Liver (tissue), 9 donors: Measurements from ENCODE around the gene NAIF1. TPM values are rescaled to one million over a fixed set of nuclear protein-coding genes. Genes with fewer than 3 reads are reported as not detected.

Experiments used
- DNase-seq: peaks from one replicate; pipeline ENCODE4 v3.0.0-alpha.2; 2017; ENCODE audit warnings: low spot score
- H3K27ac ChIP-seq, 2 donors: one replicate each; pipeline ENCODE4 v1.7.0; 2013; ENCODE audit warnings: inconsistent platforms in 2 of 2, low read length in 2 of 2, control low read depth in 1 of 2, low read depth in 1 of 2, mild to moderate bottlenecking in 1 of 2
- H3K27me3 ChIP-seq, 4 donors: one replicate each; pipeline versions ENCODE4 v1.6.1 to v1.7.0; 2013; ENCODE audit warnings: low read length in 3 of 4, inconsistent platforms in 1 of 4, mild to moderate bottlenecking in 1 of 4, moderate library complexity in 1 of 4; ENCODE audit not compliant: control insufficient read depth in 4 of 4, insufficient read depth in 4 of 4
- H3K36me3 ChIP-seq, 4 donors: one replicate each; pipeline versions ENCODE4 v1.6.1 to v1.7.0; 2013; ENCODE audit warnings: low read length in 3 of 4, mild to moderate bottlenecking in 3 of 4, low read depth in 1 of 4, moderate library complexity in 1 of 4; ENCODE audit not compliant: control insufficient read depth in 4 of 4, insufficient read depth in 3 of 4
- H3K4me1 ChIP-seq, 4 donors: one replicate each; pipeline versions ENCODE4 v1.6.1 to v1.7.0; 2013; ENCODE audit warnings: low read length in 3 of 4, mild to moderate bottlenecking in 3 of 4, moderate library complexity in 1 of 4; ENCODE audit not compliant: control insufficient read depth in 4 of 4, insufficient read depth in 4 of 4
- H3K4me3 ChIP-seq, 3 donors: one replicate each; pipeline versions ENCODE4 v1.6.1 to v1.7.0; 2013; ENCODE audit warnings: low read length in 3 of 3, control low read depth in 1 of 3, low read depth in 1 of 3, mild to moderate bottlenecking in 1 of 3
- H3K9ac ChIP-seq, 2 donors: one replicate each; pipeline ENCODE4 v1.7.0; 2013; ENCODE audit warnings: low read length in 2 of 2, mild to moderate bottlenecking in 2 of 2, moderate library complexity in 2 of 2, control low read depth in 1 of 2, low read depth in 1 of 2
- H3K9me3 ChIP-seq, 4 donors: one replicate each; pipeline versions ENCODE4 v1.6.1 to v1.7.0; 2013; ENCODE audit warnings: low read length in 3 of 4; ENCODE audit not compliant: control insufficient read depth in 4 of 4
- ATF3 ChIP-seq: IDR thresholded peaks from 2 replicates; pipeline ENCODE4 v1.6.1; 2016; ENCODE audit warnings: antibody characterized with exemption
- CTCF ChIP-seq: fragments of 150-350 bp; IDR thresholded peaks from 2 replicates; pipeline ENCODE4 v1.5.1; 2017; ENCODE audit warnings: improper control_type of control experiment, low read depth, low read length; ENCODE audit not compliant: missing input control
- EGR1 ChIP-seq, 2 donors: IDR thresholded peaks; 2 replicates each; pipeline ENCODE4 v1.6.1; 2016 to 2018; ENCODE audit warnings: antibody characterized with exemption in 2 of 2, low read depth in 2 of 2
- FOXA1 ChIP-seq: IDR thresholded peaks from 2 replicates; pipeline ENCODE4 v1.6.1; 2016; ENCODE audit warnings: antibody characterized with exemption
- GABPA ChIP-seq, 2 donors: IDR thresholded peaks in 1 of 2; conservative IDR thresholded peaks in 1 of 2; 2 replicates each; pipeline ENCODE4 v1.6.1; 2016; ENCODE audit warnings: antibody characterized with exemption in 2 of 2, mild to moderate bottlenecking in 1 of 2, moderate library complexity in 1 of 2
- HNF4A ChIP-seq, 2 donors: conservative IDR thresholded peaks; 2 replicates each; pipeline ENCODE4 v1.6.1; 2016; ENCODE audit warnings: antibody characterized with exemption in 2 of 2, mild to moderate bottlenecking in 2 of 2
- HNF4G ChIP-seq: IDR thresholded peaks from 2 replicates; pipeline ENCODE4 v1.6.1; 2016; ENCODE audit warnings: antibody characterized with exemption
- JUND ChIP-seq, 2 donors: IDR thresholded peaks; 2 replicates each; pipeline ENCODE4 v1.6.1; 2016; ENCODE audit warnings: antibody characterized with exemption in 2 of 2
- NR2F2 ChIP-seq: IDR thresholded peaks from 2 replicates; pipeline ENCODE4 v1.6.1; 2016; ENCODE audit warnings: antibody characterized with exemption
- RAD21 ChIP-seq, 2 donors: IDR thresholded peaks; 2 replicates each; pipeline ENCODE4 v1.6.1; 2016; ENCODE audit warnings: antibody characterized with exemption in 2 of 2, mild to moderate bottlenecking in 2 of 2
- RXRA ChIP-seq, 2 donors: IDR thresholded peaks; 2 replicates each; pipeline ENCODE4 v1.6.1; 2017 to 2018; ENCODE audit warnings: antibody characterized with exemption in 2 of 2, mild to moderate bottlenecking in 1 of 2
- SP1 ChIP-seq: IDR thresholded peaks from 2 replicates; pipeline ENCODE4 v1.6.1; 2018; ENCODE audit warnings: antibody characterized with exemption, mild to moderate bottlenecking
- TAF1 ChIP-seq: conservative IDR thresholded peaks from 2 replicates; pipeline ENCODE4 v1.6.1; 2016; ENCODE audit warnings: antibody characterized with exemption, mild to moderate bottlenecking
- YY1 ChIP-seq: IDR thresholded peaks from 2 replicates; pipeline ENCODE4 v1.6.1; 2016; ENCODE audit warnings: antibody characterized with exemption, mild to moderate bottlenecking
- WGBS: extraction: QIAGEN DNeasy Blood & Tissue Kit; methylation state at CpG from one replicate; pipeline ENCODE4 v1.1.7; 2013; 5-methylcytosine and 5-hydroxymethylcytosine counted together
- polyA plus RNA-seq, 2 donors: library from polyadenylated mRNA; stranded (reverse) in 1 of 2; unstranded in 1 of 2; fragments of 200-250 nt in 1 of 2; fragments of >200 nt in 1 of 2; fragmentation: Nextera tagmentation in 1 of 2; extraction: Ambion mirVana in 1 of 2; gene quantifications; one replicate each; pipeline versions ENCODE4 v1.2.1 to v1.2.3, GENCODE V29; 2013 to 2015
- total RNA-seq, 2 donors: library from RNA; depleted of rRNA; stranded (reverse); fragments of >200 nt; gene quantifications; one replicate each; pipeline ENCODE4 v1.2.3, GENCODE V29; 2014
- TF ChIP-seq, protein P1 (sequence below): IDR thresholded peaks from 2 replicates; pipeline ENCODE4 v1.6.1; 2016; ENCODE audit warnings: antibody characterized with exemption
- donor health status: healthy.
- donor health status: healthy.
- donor health status: healthy.
- donor health status: healthy.
- donor health status: healthy.

NAIF1 gene
- total and polyA plus RNA-seq, 4 donors, result 2.5 to 6.5 (median 4.7) TPM

GRCh38 chr9:128049843-128050242, 17.3 kb downstream of the NAIF1 start:
- Histone ChIP-seq H3K4me1 (no peaks in the 10 kb centered on the region), H3K27me3 (no peaks in the 10 kb centered on the region), H3K9ac (no peak overlapping the region), H3K9me3 (no peaks in the 10 kb centered on the region), H3K27ac (no peak overlapping the region), H3K36me3 (no peaks in the 10 kb centered on the region), H3K4me3 (no peak overlapping the region)
- no peak for DNase-seq
- WGBS, result 75% methylated on average over 3 of the region's 3 CpGs
- TF ChIP-seq JUND (IDR thresholded peaks at IDR 0.05) (no peak), CTCF (no peak), TAF1 (no peak), NR2F2 (no peak), HNF4G (no peak), HNF4A (conservative IDR thresholded peaks at IDR 0.05) (no peak), SP1 (no peak), EGR1 (IDR thresholded peaks at IDR 0.05; ENCODE audit: low read depth in 2 of 2) (no peak), ATF3 (no peak), GABPA (IDR thresholded peaks at IDR 0.05 in 1 of 2, conservative IDR thresholded peaks at IDR 0.05 in 1 of 2) (no peak), RXRA (IDR thresholded peaks at IDR 0.05) (no peak), RAD21 (IDR thresholded peaks at IDR 0.05) (no peak), FOXA1 (no peak)

- no peaks in the 10 kb centered on the region for H3K27me3 ChIP-seq
- H3K9ac ChIP-seq, result no peak overlapping the region
- H3K4me1 ChIP-seq, result peaks cover 0 to 4% (median 2%) of the 10 kb centered on the region in 4 donors
- H3K36me3 ChIP-seq, result no peaks in the 10 kb centered on the region
- H3K27ac ChIP-seq, result no peak overlapping the region
- no peak overlapping the region for H3K4me3 ChIP-seq
- DNase-seq, result no peak
- H3K9me3 ChIP-seq, result no peaks in the 10 kb centered on the region
- TF ChIP-seq EGR1 (IDR thresholded peaks at IDR 0.05; ENCODE audit: low read depth in 2 of 2) (no peak), TAF1 (no peak), RXRA (IDR thresholded peaks at IDR 0.05) (no peak), JUND (IDR thresholded peaks at IDR 0.05) (no peak), NR2F2 (no peak), YY1 (no peak)
- TF ChIP-seq, protein P1, sequence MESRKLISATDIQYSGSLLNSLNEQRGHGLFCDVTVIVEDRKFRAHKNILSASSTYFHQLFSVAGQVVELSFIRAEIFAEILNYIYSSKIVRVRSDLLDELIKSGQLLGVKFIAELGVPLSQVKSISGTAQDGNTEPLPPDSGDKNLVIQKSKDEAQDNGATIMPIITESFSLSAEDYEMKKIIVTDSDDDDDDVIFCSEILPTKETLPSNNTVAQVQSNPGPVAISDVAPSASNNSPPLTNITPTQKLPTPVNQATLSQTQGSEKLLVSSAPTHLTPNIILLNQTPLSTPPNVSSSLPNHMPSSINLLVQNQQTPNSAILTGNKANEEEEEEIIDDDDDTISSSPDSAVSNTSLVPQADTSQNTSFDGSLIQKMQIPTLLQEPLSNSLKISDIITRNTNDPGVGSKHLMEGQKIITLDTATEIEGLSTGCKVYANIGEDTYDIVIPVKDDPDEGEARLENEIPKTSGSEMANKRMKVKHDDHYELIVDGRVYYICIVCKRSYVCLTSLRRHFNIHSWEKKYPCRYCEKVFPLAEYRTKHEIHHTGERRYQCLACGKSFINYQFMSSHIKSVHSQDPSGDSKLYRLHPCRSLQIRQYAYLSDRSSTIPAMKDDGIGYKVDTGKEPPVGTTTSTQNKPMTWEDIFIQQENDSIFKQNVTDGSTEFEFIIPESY, result no peak
Observed at GRCh38 chr9:128048663-128049062, 18.5 kb downstream of the NAIF1 start.

DNA sequence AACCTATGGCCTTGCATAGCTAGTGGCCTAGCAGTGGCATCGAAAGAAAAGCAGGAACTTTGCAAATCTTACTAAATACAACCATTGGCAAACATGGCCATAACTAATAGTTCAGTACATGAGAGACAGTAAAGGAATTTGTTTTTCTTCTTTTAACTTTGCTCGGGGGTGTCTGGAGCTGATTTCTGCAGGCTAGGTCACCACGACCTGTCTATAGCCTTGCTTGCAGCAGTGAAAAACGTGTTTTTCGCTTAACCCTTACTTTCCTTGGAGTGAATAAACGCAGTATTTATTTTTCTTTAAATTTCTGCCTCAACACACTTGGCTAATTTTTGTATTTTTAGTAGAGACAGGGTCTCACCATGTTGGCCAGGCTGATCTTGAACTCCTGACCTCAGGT, 19.9 kb downstream of the NAIF1 start:
- Histone ChIP-seq H3K9ac (no peak overlapping the region), H3K27ac (no peak overlapping the region), H3K27me3 (no peaks in the 10 kb centered on the region), H3K4me1 (peaks cover 3 to 11% (median 7%) of the 10 kb centered on the region in 4 donors), H3K4me3 (no peak overlapping the region), H3K36me3 (no peaks in the 10 kb centered on the region), H3K9me3 (no peaks in the 10 kb centered on the region)
- WGBS, result 89% methylated on average over 6 of the region's 6 CpGs
- no peak for DNase-seq
- TF ChIP-seq TAF1, result no peak
- no peak for TF ChIP-seq GABPA (IDR thresholded peaks at IDR 0.05 in 1 of 2, conservative IDR thresholded peaks at IDR 0.05 in 1 of 2)
- TF ChIP-seq FOXA1, result no peak
